Thymus (tissue), 11 donors: ENCODE measurements around the gene STARD10. TPM values are rescaled to one million over a fixed set of nuclear protein-coding genes. Genes with fewer than 3 reads are reported as not detected.

Source experiments
- DNase-seq, 9 donors: peaks; one replicate each; pipeline ENCODE4 v3.0.0-alpha.2; 2013; ENCODE audit warnings: low spot score in 9 of 9, low read depth in 6 of 9, missing footprints in 1 of 9
- H3K27ac ChIP-seq, 2 donors: one replicate each; pipeline ENCODE4 v1.5.1; 2013; ENCODE audit warnings: control low read depth in 1 of 2, low read depth in 1 of 2, low read length in 1 of 2, mild to moderate bottlenecking in 1 of 2, moderate library complexity in 1 of 2
- H3K27me3 ChIP-seq, 2 donors: one replicate each; pipeline ENCODE4 v1.5.1; 2013; ENCODE audit warnings: low read length in 1 of 2; ENCODE audit not compliant: control insufficient read depth in 2 of 2, insufficient read depth in 1 of 2
- H3K36me3 ChIP-seq, 2 donors: one replicate each; pipeline ENCODE4 v1.5.1; 2013; ENCODE audit warnings: low read length in 1 of 2, mild to moderate bottlenecking in 1 of 2, moderate library complexity in 1 of 2; ENCODE audit not compliant: control insufficient read depth in 2 of 2, insufficient read depth in 2 of 2
- H3K4me1 ChIP-seq, 2 donors: one replicate each; pipeline ENCODE4 v1.5.1; 2013; ENCODE audit warnings: low read length in 2 of 2; ENCODE audit not compliant: control insufficient read depth in 2 of 2, insufficient read depth in 2 of 2
- H3K4me3 ChIP-seq, 2 donors: one replicate each; pipeline ENCODE4 v1.5.1; 2013; ENCODE audit warnings: low read length in 2 of 2, control low read depth in 1 of 2, mild to moderate bottlenecking in 1 of 2
- H3K9me3 ChIP-seq, 2 donors: one replicate each; pipeline ENCODE4 v1.5.1; 2013; ENCODE audit warnings: low read length in 1 of 2, mild to moderate bottlenecking in 1 of 2; ENCODE audit not compliant: control insufficient read depth in 2 of 2, insufficient read depth in 1 of 2
- WGBS: extraction: QIAGEN DNeasy Blood & Tissue Kit; methylation state at CpG from one replicate; pipeline ENCODE4 v1.1.7; 2013; 5-methylcytosine and 5-hydroxymethylcytosine counted together
- polyA plus RNA-seq: library from polyadenylated mRNA; stranded (reverse); fragments of 200-250 nt; gene quantifications from one replicate; pipeline ENCODE4 v1.2.3, GENCODE V29; 2013
- total RNA-seq: library from RNA; stranded (reverse); fragments of 120-200 nt; gene quantifications from one replicate; pipeline ENCODE4 v1.2.4, GENCODE V29; 2013
- donor health status: healthy.

The STARD10 gene
- total and polyA plus RNA-seq, 2 donors = 39.7 to 41.5 TPM

DNA sequence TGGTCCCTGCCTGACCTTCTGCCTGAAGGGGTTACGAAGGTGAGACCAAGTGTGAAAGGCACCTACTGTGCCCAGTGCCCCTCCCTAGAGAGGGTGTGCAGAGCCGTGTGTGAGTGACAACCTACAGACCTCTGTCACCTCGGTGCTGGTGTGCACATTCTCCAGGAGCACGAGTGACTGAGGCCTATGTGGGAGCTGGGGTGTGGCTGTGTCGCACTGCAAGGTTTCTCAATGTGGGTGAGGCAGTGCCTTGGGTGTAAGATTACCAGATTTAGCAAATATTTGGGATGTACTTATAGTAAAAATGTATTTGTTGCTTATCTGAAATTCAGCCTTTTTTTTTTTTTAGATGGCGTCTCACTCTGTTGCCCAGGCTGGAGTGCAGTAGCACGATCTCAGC lies 5.6 kb downstream of the STARD10 start:
- peaks cover 7 to 29% of the 10 kb centered on the region in 2 donors for H3K4me1 ChIP-seq
- no peaks in the 10 kb centered on the region for H3K27me3 ChIP-seq
- no peak overlapping the region for H3K4me3 ChIP-seq
- no peak overlapping the region for H3K27ac ChIP-seq
- no peaks in the 10 kb centered on the region for H3K9me3 ChIP-seq
- no peaks in the 10 kb centered on the region for H3K36me3 ChIP-seq
- 77% methylated on average over 7 of the region's 7 CpGs for WGBS
- no peak for DNase-seq

DNA sequence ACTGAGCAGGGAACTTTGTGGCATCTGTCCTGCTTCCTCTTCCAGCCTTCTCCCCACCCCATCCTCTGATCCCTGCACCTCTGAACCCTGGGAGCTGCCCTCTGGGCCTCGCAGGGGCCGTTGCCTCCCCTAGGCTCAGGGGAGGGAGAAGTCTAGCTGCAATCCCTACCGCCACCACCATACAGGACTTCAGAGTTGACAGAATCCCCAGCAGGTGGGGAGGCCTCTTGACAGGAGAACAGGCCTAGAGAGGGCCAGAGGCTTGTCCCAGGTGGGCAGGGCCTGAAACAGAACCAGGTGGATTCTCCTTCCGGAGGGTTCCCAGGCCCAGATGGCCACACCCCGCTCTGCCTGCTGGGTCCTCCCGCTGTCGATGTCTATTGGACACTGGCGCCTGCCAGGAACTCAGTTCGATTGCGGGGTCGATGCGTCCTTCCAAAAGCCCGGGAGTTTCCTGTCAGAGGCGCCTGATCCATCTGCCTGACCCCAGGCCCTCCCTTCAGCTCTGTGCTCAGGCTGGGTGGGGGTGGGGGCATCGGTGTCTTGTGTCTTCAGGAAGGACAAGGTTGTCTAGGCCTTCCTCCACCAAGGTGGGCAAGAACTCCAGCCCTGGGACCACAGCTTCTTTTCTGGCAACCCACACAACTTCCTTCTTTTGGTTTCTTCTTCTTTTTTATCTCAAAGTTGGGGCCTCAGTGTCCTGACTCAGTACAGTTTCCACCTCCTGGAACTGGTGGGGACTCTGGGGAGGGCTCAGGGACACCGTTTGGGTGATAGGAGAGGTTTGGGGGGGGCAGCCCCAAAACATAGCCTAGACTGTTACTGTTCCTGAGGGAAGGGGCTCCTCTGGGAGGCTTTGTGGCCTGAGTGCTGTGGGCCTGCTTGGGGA lies 6.4 kb downstream of the STARD10 start:
- 23% methylated on average over 16 of the region's 16 CpGs for WGBS
- DNase-seq = peak in 3 of 9 donors; percentile 27 to 59 (median 35)
- no peak overlapping the region for H3K4me3 ChIP-seq
- peaks cover 4 to 22% of the 10 kb centered on the region in 2 donors for H3K4me1 ChIP-seq
- no peaks in the 10 kb centered on the region for H3K9me3 ChIP-seq
- H3K36me3 ChIP-seq = no peaks in the 10 kb centered on the region
- H3K27me3 ChIP-seq = peaks cover 0 to 3% of the 10 kb centered on the region in 2 donors
- H3K27ac ChIP-seq = peak overlapping the region in 1 of 2 donors; percentile 56

DNA sequence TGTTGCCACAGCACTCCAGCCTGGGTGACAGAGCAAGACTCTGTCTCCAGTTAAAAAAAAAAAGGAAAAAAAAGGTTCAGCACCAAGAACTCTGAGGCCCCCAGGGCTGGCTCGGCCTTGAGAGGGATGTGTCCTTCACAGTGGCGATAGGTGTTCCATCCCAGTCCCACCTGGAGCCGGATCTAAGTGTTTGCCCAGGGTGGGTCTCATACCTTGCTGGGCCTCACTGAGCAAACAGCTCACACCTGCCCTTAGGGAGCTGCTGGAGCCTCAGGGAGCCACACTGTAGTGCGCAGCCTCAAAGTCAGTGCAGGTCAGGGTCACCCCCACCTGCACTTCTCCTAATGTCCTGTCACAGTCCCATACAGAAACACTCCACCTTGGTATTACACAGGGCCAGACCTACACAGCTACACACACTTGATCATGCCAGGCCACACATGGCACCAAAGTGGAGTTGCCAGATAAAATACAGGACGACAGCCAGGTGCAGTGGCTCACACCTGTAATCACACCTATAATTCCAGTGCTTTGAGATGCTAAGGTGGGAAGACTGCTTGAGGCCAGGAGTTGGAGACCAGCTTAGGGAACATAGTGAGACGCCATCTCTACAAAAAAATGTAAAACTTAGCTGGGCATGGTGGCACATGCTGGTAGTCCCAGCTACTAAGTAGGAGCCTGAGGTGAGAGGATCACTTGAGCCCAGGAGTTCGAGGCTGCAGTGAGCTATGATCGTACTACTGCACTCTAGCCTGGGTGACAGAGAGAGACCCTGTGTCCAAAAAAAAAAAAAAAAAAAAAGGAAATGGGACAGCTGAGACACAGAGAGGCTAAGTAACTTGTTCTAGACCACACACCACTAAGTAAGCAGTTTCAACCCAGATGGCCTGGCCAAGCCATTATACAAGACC lies 7.3 kb downstream of the STARD10 start:
- 97% methylated on average over 8 of the region's 8 CpGs for WGBS
- Histone ChIP-seq H3K9me3 (no peaks in the 10 kb centered on the region), H3K4me1 (peaks cover 10 to 28% of the 10 kb centered on the region in 2 donors), H3K27ac (peak overlapping the region in 1 of 2 donors; percentile 56), H3K36me3 (no peaks in the 10 kb centered on the region), H3K27me3 (peaks cover 0 to 10% of the 10 kb centered on the region in 2 donors), H3K4me3 (no peak overlapping the region)
- no peak for DNase-seq

DNA sequence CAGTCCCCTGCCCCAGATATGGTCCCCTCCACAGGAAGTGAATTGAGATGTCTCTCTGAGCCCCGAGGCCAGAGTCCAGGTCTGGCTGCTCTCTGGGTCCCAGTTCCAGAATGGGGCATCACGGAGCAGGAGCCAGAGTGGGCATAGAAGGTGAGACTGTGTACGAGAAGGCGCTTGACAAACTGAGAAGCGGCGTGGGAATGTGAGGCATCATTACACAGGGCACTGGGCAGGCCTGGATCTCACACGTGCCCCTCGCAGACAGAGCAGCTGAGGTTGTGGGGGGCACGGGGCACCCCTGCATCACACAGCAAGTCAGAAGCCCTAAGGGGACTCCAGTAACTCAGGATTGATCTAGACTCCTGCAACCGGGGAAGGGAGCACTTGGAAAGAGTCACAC lies 9.2 kb downstream of the STARD10 start:
- Histone ChIP-seq H3K4me3 (no peak overlapping the region), H3K27me3 (peaks cover 2 to 27% of the 10 kb centered on the region in 2 donors), H3K36me3 (no peaks in the 10 kb centered on the region), H3K4me1 (peaks cover 10 to 31% of the 10 kb centered on the region in 2 donors), H3K9me3 (no peaks in the 10 kb centered on the region), H3K27ac (no peak overlapping the region)
- no peak for DNase-seq
- 97% methylated on average over 10 of the region's 10 CpGs for WGBS

DNA sequence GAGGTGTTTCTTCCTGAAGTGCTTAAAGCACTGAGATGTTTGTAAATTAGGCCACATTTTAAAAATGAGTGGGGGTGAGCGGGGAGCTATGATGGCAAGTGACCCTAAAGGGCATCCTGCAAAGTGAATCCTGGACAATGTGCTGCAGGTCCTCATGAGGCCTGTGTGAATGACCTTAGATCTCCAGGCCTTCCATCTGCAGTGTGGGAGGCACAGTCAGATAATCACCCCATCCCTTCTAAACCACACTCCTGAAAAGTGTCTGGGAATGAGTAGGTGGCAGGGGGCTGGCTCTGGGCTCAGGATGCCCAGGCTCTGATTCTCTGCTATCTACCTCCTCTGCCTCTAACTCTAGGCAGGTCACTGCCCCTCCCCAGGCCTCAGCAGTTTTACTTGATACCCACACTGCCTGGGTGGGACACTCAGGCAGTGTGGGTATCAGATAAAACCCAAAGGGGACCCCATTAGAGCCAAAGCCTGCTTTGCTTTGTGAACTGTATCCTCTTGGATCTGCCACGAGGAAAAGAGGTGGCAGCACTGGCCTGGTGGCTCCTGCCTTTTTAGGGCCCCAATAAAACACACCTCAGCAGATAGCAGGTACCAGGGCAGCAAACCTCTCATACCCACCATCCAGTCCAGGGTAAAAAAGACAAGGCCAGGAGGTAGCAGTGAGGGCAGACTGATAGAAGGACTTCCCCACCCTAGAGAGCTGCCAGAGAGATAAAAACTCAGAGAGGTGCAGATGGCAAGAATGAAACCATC lies 10.5 kb downstream of the STARD10 start:
- DNase-seq = no peak
- H3K27ac ChIP-seq = no peak overlapping the region
- H3K4me1 ChIP-seq = peaks cover 10 to 31% of the 10 kb centered on the region in 2 donors
- no peaks in the 10 kb centered on the region for H3K9me3 ChIP-seq
- peaks cover 2 to 27% of the 10 kb centered on the region in 2 donors for H3K27me3 ChIP-seq
- no peak overlapping the region for H3K4me3 ChIP-seq
- WGBS = 95% methylated on average over 2 of the region's 2 CpGs
- no peaks in the 10 kb centered on the region for H3K36me3 ChIP-seq

DNA sequence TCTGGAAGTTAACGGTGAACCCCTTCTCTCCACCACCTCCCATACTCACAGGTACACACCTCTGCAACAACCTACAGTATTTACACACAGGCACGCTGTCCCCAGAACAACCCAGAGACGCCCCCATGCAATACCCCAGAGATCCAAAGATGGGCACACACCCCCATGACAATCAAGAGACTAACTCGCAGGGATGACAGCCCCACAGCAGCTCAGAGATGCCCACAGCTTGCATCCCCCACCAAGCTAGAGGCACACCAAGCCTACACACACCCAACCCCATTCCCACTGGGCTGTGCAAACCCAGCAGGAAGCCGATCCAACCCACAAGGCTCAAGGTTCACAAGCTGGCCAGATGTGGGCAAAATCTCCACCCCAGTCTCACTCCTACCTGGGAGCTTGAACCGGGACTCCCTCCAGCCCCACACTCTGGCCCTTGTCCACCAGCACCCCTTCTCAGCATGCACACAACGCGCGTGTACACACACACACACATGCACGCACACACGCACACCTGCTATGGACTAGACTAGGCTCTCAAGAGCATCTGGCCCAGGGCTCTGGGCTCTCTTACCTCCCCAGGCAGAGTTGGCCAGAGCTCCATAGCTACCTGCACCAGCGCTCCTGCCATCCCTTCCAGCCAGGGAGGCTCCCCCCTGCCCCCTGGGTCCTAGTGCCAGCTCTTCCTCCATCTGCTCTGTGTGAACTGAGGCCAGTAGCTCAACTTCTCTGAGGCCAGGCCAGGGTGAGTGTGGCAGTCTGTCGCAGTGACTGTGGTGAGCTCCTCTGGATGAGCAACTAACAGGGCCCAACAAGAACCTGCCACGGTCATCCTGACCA lies 11.5 kb downstream of the STARD10 start:
- H3K4me1 ChIP-seq = peaks cover 10 to 21% of the 10 kb centered on the region in 2 donors
- H3K27me3 ChIP-seq = peaks cover 2 to 27% of the 10 kb centered on the region in 2 donors
- H3K36me3 ChIP-seq = no peaks in the 10 kb centered on the region
- DNase-seq = no peak
- H3K4me3 ChIP-seq = peak overlapping the region in 1 of 2 donors; percentile 72
- no peak overlapping the region for H3K27ac ChIP-seq
- WGBS = 70% methylated on average over 14 of the region's 14 CpGs
- H3K9me3 ChIP-seq = no peaks in the 10 kb centered on the region

DNA sequence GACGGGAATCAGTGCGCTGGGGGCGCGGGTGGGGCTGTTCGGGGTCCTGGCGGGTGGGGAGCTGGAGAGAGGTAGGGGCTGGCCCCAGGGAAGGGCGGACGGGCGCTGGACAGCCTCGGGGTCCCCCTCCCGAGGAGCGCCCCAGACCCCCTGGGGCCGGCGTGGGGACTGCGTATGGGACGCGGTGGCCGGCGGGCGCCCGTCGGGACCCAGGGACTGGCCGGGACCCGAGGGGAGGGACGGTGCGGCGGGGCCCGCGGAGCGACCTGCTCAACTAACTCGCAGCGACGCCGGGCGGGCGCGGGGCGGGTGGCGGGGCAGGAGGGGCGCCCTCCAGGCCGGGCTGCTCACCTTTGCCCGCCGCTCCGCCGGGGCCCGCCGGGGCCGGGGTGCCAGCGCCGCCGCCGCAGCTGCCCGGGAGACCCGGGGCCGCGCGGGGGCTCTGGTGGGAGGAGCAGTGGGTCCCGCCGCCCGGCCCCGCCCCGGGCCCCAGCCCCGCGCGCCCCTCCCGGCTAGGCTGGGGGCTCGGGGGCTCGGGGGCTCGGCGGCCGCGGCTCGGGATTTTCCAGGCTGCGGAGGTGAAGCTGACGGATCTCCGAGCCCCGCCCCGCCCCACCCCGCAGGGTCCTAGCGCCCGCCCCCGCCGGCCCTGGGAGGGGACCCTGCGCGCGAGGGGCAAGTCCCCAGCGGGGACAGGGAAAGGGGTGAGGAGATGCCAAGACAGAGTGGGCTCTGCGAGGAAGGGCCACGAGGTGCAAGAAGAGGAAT lies 12.3 kb downstream of the STARD10 start:
- Histone ChIP-seq H3K27ac (no peak overlapping the region), H3K27me3 (peaks cover 2 to 27% of the 10 kb centered on the region in 2 donors), H3K36me3 (no peaks in the 10 kb centered on the region), H3K4me3 (peak overlapping the region; percentile 27 to 72), H3K9me3 (no peaks in the 10 kb centered on the region), H3K4me1 (peaks cover 6 to 13% of the 10 kb centered on the region in 2 donors)
- WGBS = 3% methylated on average over 89 of the region's 89 CpGs
- peak in 5 of 9 donors; percentile 26 to 58 (median 38) for DNase-seq

DNA sequence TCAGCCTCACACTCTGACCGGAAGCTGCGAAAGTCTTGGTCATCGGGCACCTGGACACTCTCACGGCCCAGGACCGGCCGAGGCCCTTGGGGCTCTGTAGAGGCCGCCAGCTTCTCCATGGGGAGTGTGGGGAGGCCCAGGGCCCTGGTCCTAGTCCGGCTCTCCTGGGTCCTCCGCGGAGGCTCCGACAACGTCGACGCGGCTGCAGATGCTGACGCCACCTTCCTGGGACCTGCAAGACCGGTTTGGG lies 12.9 kb downstream of the STARD10 start:
- 47% methylated on average over 17 of the region's 17 CpGs for WGBS
- Histone ChIP-seq H3K4me1 (peaks cover 6 to 10% of the 10 kb centered on the region in 2 donors), H3K4me3 (peak overlapping the region; percentile 27 to 72), H3K9me3 (no peaks in the 10 kb centered on the region), H3K36me3 (no peaks in the 10 kb centered on the region), H3K27me3 (peaks cover 2 to 27% of the 10 kb centered on the region in 2 donors), H3K27ac (no peak overlapping the region)
- DNase-seq = no peak
